GM18520 (cell line): ENCODE data around the gene ABHD1.
"Not testable (repeated sequence)": the region's sequence is repeated elsewhere in the genome, so short reads cannot be mapped to it uniquely, and the experiment has no call there.

Source experiments
- ATAC-seq: cut with Tn5 transposase; IDR thresholded peaks from one replicate; pipeline ENCODE4 v1.9.1; 2021; ENCODE audit not compliant: unreplicated experiment

Gene ABHD1

DNA sequence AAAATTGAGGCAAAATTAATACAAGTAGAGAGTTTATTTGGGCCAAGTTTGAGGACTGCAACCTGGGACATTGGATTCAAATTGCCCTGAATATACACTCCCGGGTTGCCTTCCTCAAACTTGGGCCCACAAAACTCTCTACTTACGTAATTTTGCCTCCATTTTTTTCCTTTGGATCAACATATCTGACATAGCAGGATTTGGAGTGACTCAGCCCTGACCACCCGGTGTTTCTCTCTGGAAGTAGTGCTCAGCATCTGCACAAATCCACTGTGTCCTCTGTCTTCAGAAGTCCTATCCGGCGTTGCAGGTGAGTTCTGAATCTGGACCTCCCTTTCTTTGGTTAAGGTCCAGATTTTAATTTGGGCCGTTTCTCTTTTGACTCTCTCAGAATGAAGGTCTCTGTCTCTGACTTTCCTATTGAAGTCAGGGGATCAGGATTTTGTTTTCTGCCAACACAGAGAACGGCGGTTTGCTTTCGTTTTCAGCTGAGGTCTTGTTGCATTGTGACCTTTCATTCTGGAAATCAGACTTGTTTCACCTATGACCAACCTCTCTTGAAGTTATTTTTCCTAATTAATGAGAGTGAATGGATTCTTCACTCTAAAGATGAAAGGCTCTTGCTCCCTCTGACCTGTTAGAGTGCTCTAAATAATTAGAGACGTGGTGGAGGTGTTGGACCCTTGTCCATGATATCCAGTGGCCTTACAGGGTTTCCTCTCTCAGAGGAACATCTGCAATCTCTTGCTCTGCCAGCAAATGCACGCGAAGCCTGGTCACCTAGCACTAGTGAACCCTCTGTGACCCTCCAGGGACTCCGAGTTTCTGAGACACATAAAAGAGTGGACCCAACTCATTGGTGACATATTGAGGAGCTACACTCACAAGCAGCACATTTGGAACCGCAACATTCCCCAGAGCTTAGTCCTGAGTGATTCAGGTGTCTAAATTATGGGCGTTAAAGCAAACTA, 38.8 kb downstream of the ABHD1 start:
- no peak for ATAC-seq

DNA sequence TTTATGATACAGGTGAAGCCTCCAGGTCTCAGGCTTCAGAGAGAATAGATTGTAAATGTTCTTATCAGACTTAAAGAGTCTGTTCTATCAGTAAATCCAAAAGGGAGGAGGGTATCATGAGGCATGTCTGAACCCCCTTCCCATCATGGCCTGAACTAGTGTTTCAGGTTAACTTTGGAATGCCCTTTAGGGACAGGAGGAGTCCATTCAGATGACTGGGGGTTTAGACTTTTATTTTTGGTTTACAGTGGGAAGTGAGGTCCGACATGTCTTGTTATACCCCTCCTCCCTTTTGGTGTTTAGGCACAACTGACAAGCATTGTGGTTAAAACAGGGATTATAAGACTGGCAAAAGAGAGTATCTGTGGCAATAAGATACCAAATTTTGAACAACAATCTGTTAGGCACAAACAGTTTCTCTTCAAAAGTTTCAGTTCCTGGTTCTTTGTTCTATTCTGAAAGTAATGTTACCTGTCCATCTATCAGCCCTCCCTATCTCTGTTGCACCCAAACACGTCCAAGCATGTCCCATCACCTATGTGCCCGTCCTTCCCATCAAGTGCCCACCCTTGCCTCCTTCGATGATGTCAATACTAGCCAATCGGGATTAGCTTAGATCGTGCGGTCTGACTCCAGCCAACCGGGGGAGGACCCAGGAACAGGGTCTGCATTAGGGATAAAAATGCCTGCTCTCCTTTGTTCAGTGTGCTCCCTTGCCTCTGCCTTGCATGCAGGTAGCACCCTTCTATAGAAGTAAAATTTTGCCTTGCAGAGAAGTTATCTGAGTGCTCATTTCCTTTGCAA, 41.5 kb downstream of the ABHD1 start:
- no peak for ATAC-seq

DNA sequence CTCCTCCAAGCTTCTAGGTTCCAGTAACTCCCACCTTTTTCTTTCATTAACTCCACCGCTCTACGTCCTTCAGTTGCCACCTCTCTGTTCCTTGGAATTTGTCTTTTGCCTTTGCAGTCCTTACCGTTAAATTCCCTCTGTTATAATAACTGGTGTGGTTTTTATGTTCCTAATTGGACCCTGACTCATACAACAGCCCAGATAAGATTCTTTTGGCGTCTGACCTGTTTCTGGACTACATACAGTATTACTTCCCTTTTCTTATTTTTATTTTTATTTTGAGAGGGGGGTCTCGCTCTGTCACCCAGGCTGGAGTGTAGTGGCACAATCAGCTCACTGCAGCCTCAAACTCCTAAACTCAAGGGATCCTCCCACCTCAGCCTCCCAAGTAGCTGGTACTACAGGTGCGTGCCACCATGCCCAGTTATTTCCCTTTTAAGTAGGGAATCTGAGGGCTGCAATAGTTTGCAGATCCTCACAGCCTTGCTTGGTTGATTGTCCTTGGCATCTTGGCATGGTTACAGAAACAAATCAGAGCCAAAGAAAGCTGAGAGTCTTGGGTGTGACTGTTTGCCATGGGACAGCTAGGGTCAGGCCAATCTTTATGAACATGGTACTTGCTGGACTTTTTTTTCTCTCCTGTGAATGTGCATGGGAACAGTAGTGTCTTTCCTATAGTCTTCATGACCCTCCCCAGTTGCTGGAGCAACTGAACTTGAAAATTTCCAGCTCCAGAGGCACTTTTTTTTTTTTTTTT, 47.1 kb downstream of the ABHD1 start:
- ATAC-seq: no peak

DNA sequence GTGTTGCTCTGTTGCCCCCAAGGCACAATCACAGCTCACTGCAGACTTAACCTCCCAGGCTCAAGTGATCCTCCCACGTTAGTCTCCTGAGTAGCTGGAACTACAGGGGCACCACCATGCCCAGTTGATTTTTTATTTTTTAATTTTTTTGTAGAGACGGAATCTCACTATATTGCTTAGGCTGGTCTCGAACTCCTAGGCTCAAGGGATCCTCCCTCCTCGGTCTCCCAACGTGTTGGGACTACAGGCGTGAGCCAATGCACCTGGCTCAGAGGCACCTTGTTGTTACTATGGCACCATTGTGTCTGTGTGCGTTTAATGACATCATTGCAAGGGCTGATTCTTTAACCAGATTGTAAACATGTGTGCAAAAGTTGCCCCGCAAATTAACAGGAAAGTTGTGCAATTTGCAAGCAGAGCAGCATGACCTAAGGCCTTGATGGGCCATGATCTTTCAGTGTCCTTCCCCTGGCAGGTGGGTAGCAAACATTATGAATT, 47.8 kb downstream of the ABHD1 start:
- no peak for ATAC-seq

DNA sequence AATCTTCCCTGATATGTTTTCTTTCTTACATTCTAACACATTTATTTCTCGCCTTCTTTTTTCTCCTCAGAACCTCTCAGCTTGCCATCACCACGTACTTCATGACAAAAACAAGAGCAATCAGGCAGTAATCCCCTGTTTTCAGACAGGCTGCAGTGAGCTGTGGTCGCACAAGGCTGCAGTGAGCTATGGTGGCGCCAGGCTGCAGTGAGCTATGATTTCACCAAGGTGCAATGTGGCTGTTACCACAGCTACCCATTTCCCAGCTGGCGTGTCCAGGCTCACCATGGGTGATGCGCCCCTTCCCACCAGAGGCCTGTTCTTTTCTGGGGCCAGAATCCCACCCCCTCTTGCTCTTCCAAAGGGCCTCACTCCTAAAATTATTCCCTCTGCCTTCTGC, 51.0 kb downstream of the ABHD1 start:
- ATAC-seq: no peak

DNA sequence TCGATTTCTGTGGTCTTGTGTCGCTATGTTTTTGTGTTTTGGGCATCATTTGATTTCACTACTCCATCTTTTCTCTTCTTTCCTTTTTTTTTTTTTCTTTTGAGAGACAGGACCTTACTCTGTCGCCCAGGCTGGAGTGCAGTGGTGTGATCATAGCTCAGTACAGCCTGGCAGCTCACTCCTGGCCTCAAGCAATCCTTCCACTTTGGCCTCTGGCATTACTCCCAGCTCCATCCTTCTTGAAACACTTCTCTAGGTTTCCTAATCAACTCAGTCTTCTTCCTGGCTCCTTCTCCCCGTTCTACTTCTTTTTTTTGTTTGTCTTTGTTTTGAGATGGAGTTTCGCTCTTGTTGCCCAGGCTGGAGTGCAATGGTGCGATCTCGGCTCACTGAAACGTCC, 51.7 kb downstream of the ABHD1 start:
- ATAC-seq: no peak

DNA sequence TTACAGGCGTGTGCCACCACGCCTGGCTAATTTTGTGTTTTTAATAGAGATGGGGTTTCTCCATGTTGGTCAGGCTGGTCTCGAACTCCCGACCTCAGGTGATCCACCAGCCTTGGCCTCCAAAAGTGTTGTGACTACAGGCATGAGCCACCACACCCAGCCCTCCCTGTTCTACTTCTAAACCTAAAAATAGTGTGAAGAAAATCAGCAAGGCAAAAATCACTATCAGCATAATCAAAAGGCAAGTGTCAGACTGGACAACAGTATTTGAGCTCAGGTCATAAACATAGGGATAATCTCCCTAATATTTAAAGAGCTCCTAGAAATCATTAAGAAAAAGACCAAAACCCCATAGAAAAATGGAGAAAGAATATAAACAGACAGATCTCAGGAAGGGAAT, 52.2 kb downstream of the ABHD1 start:
- ATAC-seq: not testable (repeated sequence)

DNA sequence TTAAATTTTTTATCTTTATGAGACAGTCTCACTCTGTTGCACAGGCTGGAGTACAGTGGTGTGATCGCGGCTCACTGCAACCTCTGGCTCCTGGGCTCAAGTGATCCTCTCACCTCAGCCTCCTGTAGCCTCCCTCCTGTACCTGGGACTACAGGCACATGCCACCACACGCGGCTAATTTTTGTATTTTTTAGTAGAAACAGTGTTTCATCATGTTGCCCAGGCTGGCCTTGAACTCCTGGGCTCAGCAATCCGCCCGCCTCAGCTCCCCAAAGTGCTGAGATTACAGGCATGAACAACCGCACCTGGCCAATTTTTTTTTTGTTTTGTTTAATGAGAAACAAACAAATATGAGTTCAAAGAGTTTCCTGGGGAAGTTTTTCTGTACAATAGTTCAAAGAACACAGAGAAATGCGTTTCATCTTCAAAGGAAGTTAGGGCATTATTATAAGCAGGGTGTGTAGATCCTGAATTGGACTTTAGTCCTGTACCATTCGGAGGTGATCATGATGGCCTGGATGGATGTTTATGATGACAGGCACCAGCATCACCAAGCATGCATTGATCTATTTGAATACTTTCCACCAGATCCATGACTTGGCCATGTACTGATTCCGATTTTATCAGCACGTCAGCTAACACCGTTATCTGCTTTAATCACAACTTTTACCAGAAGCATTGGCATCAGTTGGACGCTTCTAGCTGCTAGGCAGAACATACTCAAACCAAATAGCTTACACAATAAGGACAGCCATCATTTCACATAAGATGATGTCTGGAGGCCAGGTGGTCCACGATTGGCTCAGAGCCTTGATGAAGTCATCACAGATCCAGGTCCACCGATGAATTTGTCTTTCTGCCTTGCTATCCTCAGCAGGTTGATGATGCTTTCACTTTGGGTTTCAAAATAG, 54.1 kb downstream of the ABHD1 start:
- no peak for ATAC-seq

DNA sequence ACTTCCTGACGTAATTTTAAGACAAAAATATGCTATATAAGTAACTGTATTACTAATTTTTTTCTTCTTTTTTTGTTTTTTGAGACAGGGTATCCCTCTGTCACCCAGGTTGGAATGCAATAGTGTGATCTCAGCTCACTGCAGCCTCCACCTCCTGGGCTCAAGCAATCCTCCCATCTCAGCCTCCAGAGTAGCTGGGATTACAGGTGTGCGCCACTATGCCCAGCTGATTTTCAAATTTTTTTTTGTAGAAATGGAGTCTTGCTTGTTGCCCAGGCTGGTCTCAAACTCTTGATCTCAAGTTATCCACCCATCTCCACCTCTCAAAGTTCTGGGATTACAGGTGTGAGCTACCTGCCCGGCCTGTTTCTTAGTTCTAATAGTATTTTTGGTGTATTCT, 54.9 kb downstream of the ABHD1 start:
- ATAC-seq: no peak

DNA sequence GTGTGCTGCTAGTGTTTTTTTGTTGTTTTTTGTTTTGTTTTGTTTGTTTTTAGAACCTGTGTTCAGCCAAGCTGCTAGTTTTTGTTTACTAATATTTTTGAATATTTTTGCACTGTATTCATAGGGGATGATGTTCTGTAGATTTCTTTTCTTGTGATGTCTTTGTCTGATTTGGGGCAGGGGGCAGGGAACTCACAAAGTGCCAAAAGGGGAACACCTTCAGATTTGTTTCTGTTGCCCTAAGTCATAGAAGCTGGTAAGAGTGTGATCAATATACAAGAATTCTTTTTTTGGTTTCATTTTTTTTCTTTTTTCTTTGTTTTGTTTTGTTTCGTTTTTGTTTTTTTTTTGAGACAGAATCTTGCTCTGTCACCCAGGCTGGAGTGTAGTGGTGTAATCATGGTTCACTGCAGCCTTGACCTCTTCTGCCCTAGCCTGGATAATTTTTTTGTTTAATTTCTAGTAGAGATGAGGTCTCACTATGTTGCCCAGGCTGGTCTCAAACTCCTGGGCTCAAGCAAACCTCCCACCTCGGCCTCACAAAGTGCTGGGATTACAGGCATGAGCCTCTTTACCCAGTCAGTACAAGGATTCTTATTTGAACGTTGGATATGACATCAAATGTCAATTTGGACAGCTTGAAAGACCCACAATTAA, 55.9 kb downstream of the ABHD1 start:
- no peak for ATAC-seq
